Loucy (cell line): ENCODE data around the gene CDS2.

Experiments used
- CTCF ChIP-seq: fragments of 200-600 bp; sonication (generic); conservative IDR thresholded peaks from 2 replicates; pipeline ENCODE4 v1.5.1; 2014; ENCODE audit warnings: mild to moderate bottlenecking, antibody characterized with exemption, low read length
- EZH2phosphoT487 ChIP-seq: fragments of 200-600 bp; IDR thresholded peaks from 2 replicates; pipeline ENCODE4 v1.6.1; 2018; ENCODE audit warnings: antibody characterized with exemption, mild to moderate bottlenecking, moderate library complexity, borderline replicate concordance

GRCh38 chr20:5190444-5190843 is 63.6 kb downstream of the CDS2 start:
- TF ChIP-seq CTCF = no peak
- no peak for TF ChIP-seq EZH2phosphoT487
